Fibroblast of gingiva (primary cell): ENCODE results near the gene CITED4.
"Not testable (repeated sequence)": the region's sequence is repeated elsewhere in the genome, so short reads cannot be mapped to it uniquely, and the experiment has no call there.

Source experiments
- DNase-seq: peaks from one replicate; pipeline ENCODE4 v3.0.0-alpha.2; 2011; ENCODE audit warnings: low read depth

The CITED4 gene, protein sequence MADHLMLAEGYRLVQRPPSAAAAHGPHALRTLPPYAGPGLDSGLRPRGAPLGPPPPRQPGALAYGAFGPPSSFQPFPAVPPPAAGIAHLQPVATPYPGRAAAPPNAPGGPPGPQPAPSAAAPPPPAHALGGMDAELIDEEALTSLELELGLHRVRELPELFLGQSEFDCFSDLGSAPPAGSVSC

GRCh38 chr1:40862008-40862863 is at the start of gene CITED4:
TSS of gene CITED4 (minus strand) at chr1:40862363. CDS start at chr1:40862127, 236 bp downstream.
- DNase-seq = peak; percentile 88

- no peak for DNase-seq
Observed at GRCh38 chr1:40911105-40911504, 48.9 kb upstream of the CITED4 start.

GRCh38 chr1:40909281-40909680 is 47.1 kb upstream of the CITED4 start:
- no peak for DNase-seq

DNA sequence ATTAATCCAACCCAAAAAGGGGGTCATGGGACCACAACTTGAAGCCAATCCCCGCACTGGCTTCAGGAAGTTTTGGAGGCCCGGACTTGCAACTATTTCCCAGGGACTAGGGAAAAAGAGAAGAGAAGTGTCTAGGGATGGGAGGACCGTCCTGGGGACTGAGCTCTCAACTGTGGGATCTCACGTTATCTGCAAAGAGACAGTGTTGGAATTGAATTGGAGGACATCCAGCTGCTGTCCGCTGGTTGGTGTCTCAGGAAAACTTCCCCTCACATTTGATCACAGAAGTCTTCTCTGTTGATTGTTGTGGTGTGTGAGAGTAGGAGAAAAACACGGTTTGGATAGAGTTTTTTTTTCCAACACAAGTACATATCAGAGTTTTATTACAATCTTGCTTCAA is 46.2 kb upstream of the CITED4 start:
- no peak for DNase-seq

GRCh38 chr1:40907899-40908298 is 45.7 kb upstream of the CITED4 start:
- no peak for DNase-seq

GRCh38 chr1:40906781-40907400 is 44.7 kb upstream of the CITED4 start:
- no peak for DNase-seq

DNA sequence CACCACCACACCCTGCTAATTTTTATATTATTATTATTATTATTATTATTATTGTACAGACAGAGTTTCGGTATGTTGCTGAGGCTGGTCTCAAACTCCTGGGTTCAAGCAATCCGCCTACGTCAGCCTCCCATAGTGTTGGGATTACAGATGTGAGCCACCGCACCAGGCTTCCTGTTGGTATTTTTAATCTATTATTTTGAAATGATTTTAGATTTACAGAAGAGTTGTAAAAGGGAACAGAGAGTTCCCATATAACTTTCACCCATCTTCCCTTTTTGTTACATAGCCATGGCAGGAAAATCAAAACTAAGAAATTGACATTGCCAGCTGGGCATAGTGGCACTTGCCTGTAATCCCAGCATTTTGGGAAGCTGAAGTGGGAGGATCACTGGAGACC is 42.9 kb upstream of the CITED4 start:
- DNase-seq = no peak

DNA sequence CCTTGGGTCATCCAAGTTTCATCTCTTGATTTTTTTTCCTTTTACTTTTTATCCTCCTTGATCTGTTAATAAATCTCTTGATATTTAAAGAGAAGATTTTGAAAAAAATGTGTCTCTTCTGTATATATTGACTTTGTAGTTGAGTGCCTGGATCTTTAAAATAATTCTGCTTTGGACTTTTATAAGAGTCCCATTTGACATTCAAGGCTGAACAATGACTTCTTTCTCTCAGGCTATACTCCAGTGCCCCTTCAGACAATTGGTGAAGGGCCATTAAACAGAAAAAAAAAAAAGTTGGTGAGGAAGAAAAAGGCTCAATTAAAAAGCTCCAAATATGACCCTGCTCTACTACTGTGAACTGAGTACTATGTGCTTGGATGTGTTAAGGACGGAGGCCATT is 40.9 kb upstream of the CITED4 start:
- no peak for DNase-seq

DNA sequence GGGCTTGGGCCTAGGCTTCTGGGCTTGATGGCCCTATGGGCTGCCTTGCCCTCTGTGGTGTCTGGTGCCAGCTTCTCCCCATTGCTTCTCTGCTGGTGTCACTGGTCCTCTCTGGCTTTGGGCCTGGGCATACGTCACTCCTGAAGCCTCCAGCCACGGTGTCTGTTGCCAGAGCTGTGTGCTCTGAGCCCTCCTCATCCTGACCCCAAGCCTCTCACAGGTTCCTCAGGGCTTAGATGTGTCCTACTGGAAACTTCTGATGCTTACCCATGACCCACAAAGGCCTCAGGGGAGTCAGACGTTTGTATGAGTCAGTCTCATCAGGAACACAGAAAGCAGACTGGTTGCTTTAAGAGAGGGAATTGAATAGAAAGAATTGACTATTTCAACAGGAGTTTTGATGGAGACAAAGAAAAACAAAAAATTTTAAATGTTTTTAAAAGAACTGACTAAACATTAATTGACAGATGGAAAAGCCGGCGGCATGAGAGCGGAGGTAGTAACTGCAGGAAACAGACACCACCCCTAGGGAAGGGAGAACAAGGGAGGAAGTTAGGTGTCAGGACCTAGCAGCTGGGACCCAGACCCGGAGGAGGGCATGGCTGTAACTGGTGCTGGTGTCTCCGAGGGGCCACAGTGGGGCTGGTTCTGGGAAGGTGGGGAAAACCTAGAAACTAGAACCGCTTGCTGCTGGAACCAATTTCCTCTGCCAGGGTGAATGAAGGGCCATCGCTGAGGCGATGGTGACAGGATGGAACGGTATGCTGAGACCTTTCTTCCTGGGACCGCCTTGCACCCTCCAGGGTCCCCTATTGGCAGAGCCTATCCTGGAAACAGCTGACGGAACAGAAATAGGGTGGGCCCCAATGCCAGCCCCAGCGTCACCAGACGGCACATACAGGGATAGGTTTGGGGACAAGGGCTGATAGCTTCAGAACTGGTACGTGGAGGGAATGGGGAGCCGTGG is 40.0 kb upstream of the CITED4 start:
- DNase-seq = peak; percentile 91

GRCh38 chr1:40899230-40899870 is 37.2 kb upstream of the CITED4 start:
- no peak for DNase-seq

DNA sequence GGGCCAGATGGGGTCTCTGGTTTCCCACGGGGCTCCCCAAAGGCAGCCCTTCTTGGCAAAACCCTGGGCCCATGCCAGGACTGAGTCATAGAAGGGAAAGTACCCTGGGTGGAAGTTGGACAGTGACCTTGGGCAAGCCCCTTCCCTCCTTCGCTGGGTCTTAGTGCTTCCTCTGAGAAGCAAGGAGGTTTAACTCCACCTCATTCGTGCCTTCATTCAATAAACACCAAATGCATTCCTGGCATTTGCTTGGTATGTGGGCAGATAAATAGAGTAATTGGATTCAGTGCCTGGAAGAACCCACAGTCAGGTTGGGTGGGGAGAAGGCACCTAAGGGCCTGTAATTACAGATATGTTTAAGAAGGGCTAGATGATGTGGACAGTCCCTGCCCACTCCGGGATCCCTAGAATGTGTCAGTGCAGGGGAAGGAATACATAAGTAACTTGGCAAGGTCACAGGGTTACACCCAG is 36.3 kb upstream of the CITED4 start:
- peak; percentile 27 for DNase-seq

DNA sequence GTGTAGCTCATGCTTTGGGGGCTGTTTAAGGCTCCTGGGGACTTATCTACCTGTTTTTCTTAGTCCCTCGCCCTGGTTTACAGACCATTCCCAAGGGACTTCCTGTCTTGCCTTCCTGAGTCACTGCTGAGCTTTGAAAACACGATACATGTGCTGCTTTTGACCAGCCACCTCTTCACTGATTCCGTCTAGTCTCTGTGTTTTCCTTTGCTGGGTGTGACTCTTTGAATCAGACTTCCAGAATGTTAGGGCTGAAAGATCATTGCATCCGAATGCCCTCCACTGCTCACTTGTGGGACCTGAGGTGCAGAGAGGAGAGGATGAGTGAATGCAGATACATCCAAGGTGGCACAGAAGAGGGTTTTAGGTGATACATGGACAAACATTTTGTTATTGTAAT is 35.4 kb upstream of the CITED4 start:
- DNase-seq = no peak

- no peak for DNase-seq
Observed at GRCh38 chr1:40896482-40896881, 34.3 kb upstream of the CITED4 start.

DNA sequence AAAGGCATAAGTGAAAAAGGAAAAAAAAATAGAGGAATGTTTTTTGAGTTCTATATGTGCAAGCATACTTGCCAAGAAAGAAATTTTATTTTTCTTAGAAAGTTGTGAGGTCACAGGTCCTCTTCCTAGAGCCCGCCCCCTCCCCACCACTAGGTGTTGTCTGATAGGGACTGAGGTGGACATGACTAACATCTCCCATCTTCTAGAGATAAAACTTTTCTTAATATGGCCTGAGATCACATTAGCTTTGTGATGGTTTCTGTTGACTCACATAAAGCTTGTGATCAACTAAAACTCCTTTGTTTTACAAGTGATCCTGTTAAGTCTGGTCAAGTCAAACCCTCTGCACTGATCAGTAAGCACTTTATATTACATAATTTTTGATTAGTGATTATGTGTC is 33.4 kb upstream of the CITED4 start:
- DNase-seq = no peak

DNA sequence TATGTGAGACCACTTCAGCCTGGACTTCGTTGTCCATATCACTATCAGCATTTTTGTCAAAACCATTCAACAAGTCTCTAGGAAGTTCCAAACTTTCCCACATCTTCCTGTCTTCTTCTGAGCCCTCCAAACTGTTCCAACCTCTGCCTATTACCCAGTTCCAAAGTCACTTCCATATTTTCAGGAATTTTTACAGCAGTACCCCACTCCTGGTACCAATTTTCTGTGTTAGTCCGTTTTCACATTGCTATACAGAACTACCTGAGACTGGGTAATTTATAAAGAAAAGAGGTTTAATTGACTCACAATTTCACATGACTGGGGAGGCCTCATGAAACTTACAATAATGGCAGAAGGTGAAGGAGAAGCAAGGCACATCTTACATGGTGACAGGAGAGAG is 32.7 kb upstream of the CITED4 start:
- not testable (repeated sequence) for DNase-seq

GRCh38 chr1:40894455-40894854 is 32.3 kb upstream of the CITED4 start:
- no peak for DNase-seq

DNA sequence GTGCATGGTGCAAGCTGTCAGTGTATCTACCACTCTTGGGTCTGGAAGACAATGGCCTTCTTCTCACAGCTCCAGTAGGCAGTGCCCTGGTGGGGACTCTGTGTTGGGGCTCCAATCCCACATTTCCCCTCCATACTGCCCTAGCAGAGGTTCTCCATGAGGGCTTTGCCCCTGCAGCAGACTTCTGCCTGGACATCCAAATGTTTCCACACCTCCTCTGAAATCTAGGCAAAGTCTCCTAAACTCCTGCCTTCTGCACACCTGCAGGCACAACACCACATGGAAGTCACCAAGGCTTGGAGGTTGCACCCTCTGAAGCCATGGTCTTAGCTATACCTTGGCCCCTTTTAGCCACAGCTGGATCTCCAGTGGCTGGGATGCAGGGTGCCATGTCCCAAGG is 31.8 kb upstream of the CITED4 start:
- no peak for DNase-seq

- no peak for DNase-seq
Observed at GRCh38 chr1:40892354-40892753, 30.2 kb upstream of the CITED4 start.

DNA sequence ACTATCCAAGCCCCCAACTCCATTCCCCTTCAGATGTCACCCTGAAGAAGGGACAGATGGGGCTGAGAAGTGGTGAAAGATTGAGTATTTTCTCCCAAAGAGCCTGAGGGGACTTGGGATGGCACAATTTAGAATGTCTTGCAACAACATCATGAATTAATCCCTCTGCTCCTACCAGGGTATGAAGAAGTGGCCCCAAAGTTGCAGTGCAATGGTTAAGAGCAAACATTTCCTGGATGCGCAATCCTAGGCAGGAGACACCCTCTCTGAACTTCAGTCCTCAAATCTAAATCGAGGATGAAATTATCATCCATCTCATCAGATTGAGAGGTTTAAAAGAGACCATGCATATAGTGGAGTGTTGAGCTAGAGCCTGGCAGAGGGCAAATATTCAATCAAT is 28.6 kb upstream of the CITED4 start:
- no peak for DNase-seq

GRCh38 chr1:40887652-40888051 is 25.5 kb upstream of the CITED4 start:
- no peak for DNase-seq

DNA sequence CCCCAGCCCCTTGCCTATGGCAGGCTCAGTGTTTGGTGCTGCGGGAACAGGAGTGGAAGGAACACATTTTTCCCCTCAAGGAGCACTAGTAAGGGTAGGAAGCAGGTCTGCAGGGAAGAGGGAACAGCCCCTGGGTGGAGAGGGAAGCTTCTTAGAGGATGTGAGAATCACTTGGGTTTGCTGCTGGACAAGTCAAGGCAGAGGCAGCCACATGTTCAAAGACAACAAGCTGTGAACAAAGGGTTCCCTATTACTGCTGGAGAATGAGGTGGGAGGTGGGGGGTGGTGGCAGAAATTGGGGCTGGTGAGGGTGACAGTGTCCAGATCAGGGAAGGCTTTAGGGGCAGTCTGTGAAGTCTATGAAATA is 24.8 kb upstream of the CITED4 start:
- no peak for DNase-seq
